Measurements from ENCODE around the gene LRRC56. TPM values are rescaled to one million over a fixed set of nuclear protein-coding genes. Genes with fewer than 3 reads are reported as not detected.
A peak's percentile ranks its signal among the peaks of the same experiment; 100 is the strongest.

The LRRC56 gene
- total and polyA plus RNA-seq, 9 of the 15 experiments (the other 6 are each of a cell fraction or from before 2014, with no cell fraction given), result 0.03 to 4.5 (median 1.0) TPM; not detected in 1

GRCh38 chr11:555780-556661, 18.7 kb downstream of the LRRC56 start:
- FAIRE-seq (no peak), ATAC-seq (no peak), DNase-seq (ENCODE audit: extremely low read depth in 1 of 4, low spot score in 3 of 4) (no peak)
- H3K27me3 ChIP-seq (ENCODE audit: control insufficient read depth in 2 of 2, insufficient read depth in 2 of 2, low read length in 2 of 2), result no peaks in the 10 kb centered on the region
- H3K27ac ChIP-seq (ENCODE audit: extremely low read depth, low read depth, low read length), result no peak overlapping the region
- H3K9ac ChIP-seq (ENCODE audit: insufficient read depth in 1 of 2, low read depth in 2 of 2, low read length in 2 of 2), result no peak overlapping the region
- 93% methylated on average over 11 of the region's 104 CpGs for WGBS (ENCODE audit: insufficient coverage, low coverage, missing lambda C conversion rate)
- H3K4me1 ChIP-seq (replicated peaks in 1 of 2; ENCODE audit: control insufficient read depth in 2 of 2, insufficient read depth in 2 of 2, low read length in 2 of 2), result peaks cover 27 to 97% of the 10 kb centered on the region in 2 experiments
- H3K4me3 ChIP-seq, result no peak overlapping the region
- H3K9me3 ChIP-seq (replicated peaks; ENCODE audit: control insufficient read depth, insufficient read depth, low read depth, low read length), result no peaks in the 10 kb centered on the region
- no peaks in the 10 kb centered on the region for H3K36me3 ChIP-seq (ENCODE audit: control insufficient read depth, insufficient read depth, low read length)
- no peak overlapping the region for H3K4me2 ChIP-seq (ENCODE audit: insufficient read depth, low read length)
- H3K9me1 ChIP-seq (ENCODE audit: control insufficient read depth, insufficient read depth, low read length), result peaks cover 2% of the 10 kb centered on the region
- peaks cover 9% of the 10 kb centered on the region; the same call in 1 of the 3 replicates for H3K79me2 ChIP-seq (ENCODE audit: control insufficient read depth, insufficient read depth, low read length)
- in situ Hi-C loops (cut with MboI), result no loop called here
- TF ChIP-seq RBFOX2 (IDR thresholded peaks at IDR 0.05; ENCODE audit: low read depth, low read length), result peak; percentile 7; the same call in 1 of the 2 replicates
- TF ChIP-seq ZBTB33 (CRISPR knock-in tag; IDR thresholded peaks at IDR 0.05), result peak; percentile 73
- TF ChIP-seq ESRRB (CRISPR knock-in tag; IDR thresholded peaks at IDR 0.05; ENCODE audit: borderline replicate concordance), result no peak
- H4K20me1 ChIP-seq (replicated peaks; ENCODE audit: control insufficient read depth, insufficient read depth, low read length), result no peaks in the 10 kb centered on the region
- intact Hi-C loops (cut with micrococcal nuclease), result loop anchor here (10.0 kb wide), 2 partner anchors 59 to 139 kb away; partner anchors contain the start of genes DEAF1, IRF7 and TMEM80
- ChIA-PET POLR2A (interaction anchor here (0.6 to 1.8 kb wide), 4 partner anchors 15 to 100 kb away, joined by 3 to 5 read pairs (median 4); no protein-coding TSS in a partner anchor), CTCF (ENCODE audit: low intra/inter-chr PET ratio) (interaction anchor here (1.8 kb wide), 1 partner anchor 172 kb away, joined by 12 read pairs; no protein-coding TSS in a partner anchor)
- BruUV-seq (replicated peaks), result no TSS peak
- no peak overlapping the region for H2AFZ ChIP-seq (ENCODE audit: low read depth, low read length)
